ENCODE data around the gene MMP20.

GRCh38 chr11:102603576-102603975 is 21.6 kb downstream of the MMP20 start:
- TF ChIP-seq REST (IDR thresholded peaks at IDR 0.05; ENCODE audit: low read depth): no peak
- no peak for TF ChIP-seq ZNF274 (IDR thresholded peaks at IDR 0.05; ENCODE audit: low read depth, low read length)
- no peak for TF ChIP-seq CTCF (IDR thresholded peaks at IDR 0.05 in 2 of 3, conservative IDR thresholded peaks at IDR 0.05 in 1 of 3; ENCODE audit: borderline replicate concordance in 1 of 3, insufficient read depth in 1 of 3, low read depth in 2 of 3, low read length in 2 of 3)
- TF ChIP-seq RAD21 (IDR thresholded peaks at IDR 0.05; ENCODE audit: low read depth): no peak
- no peak for TF ChIP-seq EZH2 (IDR thresholded peaks at IDR 0.05)
- TF ChIP-seq YY1 (IDR thresholded peaks at IDR 0.05; ENCODE audit: extremely low read depth, insufficient replicate concordance, low read depth, low read length): no peak
- TF ChIP-seq POLR2A (IDR thresholded peaks at IDR 0.05; ENCODE audit: borderline replicate concordance, extremely low read depth, insufficient read depth, insufficient read length): no peak
